ENCODE results near the gene JADE2.
"Not testable (repeated sequence)": the region's sequence is repeated elsewhere in the genome, so short reads cannot be mapped to it uniquely, and the experiment has no call there.

The JADE2 gene

GRCh38 chr5:134586866-134587524 is 61.5 kb downstream of the JADE2 start:
- Histone ChIP-seq H3K4me3 (ENCODE audit: insufficient read depth, low read depth, low read length) (no peak overlapping the region), H3K9me3 (ENCODE audit: control insufficient read depth, low read length) (no peaks in the 10 kb centered on the region), H3K4me1 (ENCODE audit: control insufficient read depth, insufficient read depth, low read length) (no peaks in the 10 kb centered on the region), H3K36me3 (ENCODE audit: control insufficient read depth, insufficient read depth, low read length) (no peaks in the 10 kb centered on the region), H3K27ac (ENCODE audit: insufficient read depth, low read depth, low read length, poor library complexity, severe bottlenecking) (peak overlapping the region; percentile 30), H3K27me3 (ENCODE audit: control insufficient read depth, insufficient read depth, low read length, poor library complexity, severe bottlenecking) (no peaks in the 10 kb centered on the region)
- WGBS, 2 experiments: 24 to 27% methylated on average over 12 of the region's 13 CpGs

DNA sequence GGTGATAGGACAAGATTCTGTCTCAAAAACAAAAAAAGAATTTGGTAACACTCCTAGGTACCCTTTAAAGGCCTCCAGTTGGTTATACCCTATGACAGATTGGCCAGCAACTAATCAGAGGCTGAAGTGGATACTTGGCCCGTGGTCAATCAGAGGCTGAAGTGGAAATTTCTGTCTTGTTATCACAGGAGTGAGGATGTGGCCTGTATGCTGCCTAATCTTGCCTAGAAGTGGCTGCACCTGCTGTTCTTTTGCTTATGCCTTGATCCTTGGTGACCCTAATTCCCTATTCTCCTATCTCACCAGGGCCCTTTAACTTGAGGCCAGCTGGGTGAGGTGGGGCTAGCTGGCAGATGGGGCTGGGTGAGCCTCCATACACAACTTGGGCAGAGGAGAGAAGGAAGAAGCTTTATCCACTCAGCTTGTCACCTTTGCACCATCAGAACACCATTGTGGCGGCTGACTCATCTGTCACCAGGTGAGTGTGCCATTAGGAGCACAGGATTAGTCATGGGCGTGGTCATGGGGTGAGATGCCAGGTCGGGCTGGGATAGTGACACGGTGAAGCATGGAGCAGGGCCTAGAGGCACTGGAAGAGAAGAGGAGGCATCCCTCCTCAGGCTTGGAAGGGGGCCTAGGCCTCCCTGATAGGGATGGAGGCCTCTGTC is 65.7 kb downstream of the JADE2 start:
- no peaks in the 10 kb centered on the region for H3K27me3 ChIP-seq (ENCODE audit: control insufficient read depth, insufficient read depth, low read length, poor library complexity, severe bottlenecking)
- no peak overlapping the region for H3K27ac ChIP-seq (ENCODE audit: insufficient read depth, low read depth, low read length, poor library complexity, severe bottlenecking)
- WGBS, 2 experiments: 85 to 89% methylated on average over 5 of the region's 5 CpGs
- no peaks in the 10 kb centered on the region for H3K9me3 ChIP-seq (ENCODE audit: control insufficient read depth, low read length)
- H3K4me1 ChIP-seq (ENCODE audit: control insufficient read depth, insufficient read depth, low read length): no peaks in the 10 kb centered on the region
- H3K36me3 ChIP-seq (ENCODE audit: control insufficient read depth, insufficient read depth, low read length): no peaks in the 10 kb centered on the region
- H3K4me3 ChIP-seq (ENCODE audit: insufficient read depth, low read depth, low read length): no peak overlapping the region

DNA sequence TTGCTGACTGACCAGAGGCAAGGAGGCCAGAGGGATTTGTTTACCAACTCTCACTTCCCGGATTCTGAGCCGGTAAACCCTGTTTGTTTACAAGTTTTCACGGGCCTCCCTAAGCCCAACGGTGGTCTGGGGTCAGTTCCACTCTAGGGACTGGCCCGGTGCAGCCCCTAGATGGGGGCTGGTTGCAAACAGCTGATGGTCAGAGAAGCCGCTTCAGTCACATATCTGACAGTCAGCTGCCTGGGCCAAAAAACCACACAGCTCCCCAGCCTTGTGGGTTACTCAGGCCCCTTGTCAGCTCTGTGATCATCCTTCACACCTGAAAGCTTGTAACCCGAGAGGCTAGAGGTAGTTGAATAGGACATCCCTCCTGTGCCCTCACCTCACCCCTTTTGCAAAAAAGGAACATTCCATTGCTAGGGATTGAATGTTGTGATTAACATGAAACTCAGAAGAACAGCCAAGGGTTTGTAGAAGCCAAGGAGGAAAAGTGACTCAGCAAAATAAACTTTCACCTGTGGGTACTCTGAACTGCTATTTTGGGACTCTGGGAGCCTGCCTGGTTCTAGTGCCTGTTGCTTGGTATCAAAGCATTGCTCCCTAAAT is 66.8 kb downstream of the JADE2 start:
- H3K4me1 ChIP-seq (ENCODE audit: control insufficient read depth, insufficient read depth, low read length): no peaks in the 10 kb centered on the region
- H3K4me3 ChIP-seq (ENCODE audit: insufficient read depth, low read depth, low read length): no peak overlapping the region
- WGBS, 2 experiments: 41 to 43% methylated on average over 7 of the region's 7 CpGs
- no peaks in the 10 kb centered on the region for H3K27me3 ChIP-seq (ENCODE audit: control insufficient read depth, insufficient read depth, low read length, poor library complexity, severe bottlenecking)
- H3K36me3 ChIP-seq (ENCODE audit: control insufficient read depth, insufficient read depth, low read length): no peaks in the 10 kb centered on the region
- H3K9me3 ChIP-seq (ENCODE audit: control insufficient read depth, low read length): no peaks in the 10 kb centered on the region
- no peak overlapping the region for H3K27ac ChIP-seq (ENCODE audit: insufficient read depth, low read depth, low read length, poor library complexity, severe bottlenecking)

GRCh38 chr5:134594336-134594735 is 68.9 kb downstream of the JADE2 start:
- H3K27me3 ChIP-seq (ENCODE audit: control insufficient read depth, insufficient read depth, low read length, poor library complexity, severe bottlenecking): no peaks in the 10 kb centered on the region
- no peaks in the 10 kb centered on the region for H3K36me3 ChIP-seq (ENCODE audit: control insufficient read depth, insufficient read depth, low read length)
- WGBS, 2 experiments: 85 to 92% methylated on average over 7 of the region's 7 CpGs
- no peak overlapping the region for H3K27ac ChIP-seq (ENCODE audit: insufficient read depth, low read depth, low read length, poor library complexity, severe bottlenecking)
- H3K9me3 ChIP-seq (ENCODE audit: control insufficient read depth, low read length): no peaks in the 10 kb centered on the region
- no peak overlapping the region for H3K4me3 ChIP-seq (ENCODE audit: insufficient read depth, low read depth, low read length)
- no peaks in the 10 kb centered on the region for H3K4me1 ChIP-seq (ENCODE audit: control insufficient read depth, insufficient read depth, low read length)

- WGBS, 2 experiments: 85 to 89% methylated on average over 3 of the region's 3 CpGs
Measured at GRCh38 chr5:134594797-134595457, 69.5 kb downstream of the JADE2 start.

GRCh38 chr5:134595458-134595838 is 70.0 kb downstream of the JADE2 start:
- Histone ChIP-seq H3K4me1 (ENCODE audit: control insufficient read depth, insufficient read depth, low read length) (no peaks in the 10 kb centered on the region), H3K27me3 (ENCODE audit: control insufficient read depth, insufficient read depth, low read length, poor library complexity, severe bottlenecking) (no peaks in the 10 kb centered on the region), H3K36me3 (ENCODE audit: control insufficient read depth, insufficient read depth, low read length) (no peaks in the 10 kb centered on the region), H3K27ac (ENCODE audit: insufficient read depth, low read depth, low read length, poor library complexity, severe bottlenecking) (no peak overlapping the region), H3K9me3 (ENCODE audit: control insufficient read depth, low read length) (no peaks in the 10 kb centered on the region), H3K4me3 (ENCODE audit: insufficient read depth, low read depth, low read length) (no peak overlapping the region)
- WGBS, 2 experiments: 91 to 94% methylated on average over 3 of the region's 3 CpGs

More at GRCh38 chr5:134594797-134595457, 69.5 kb downstream of the JADE2 start:
- Histone ChIP-seq H3K4me1 (ENCODE audit: control insufficient read depth, insufficient read depth, low read length) (no peaks in the 10 kb centered on the region), H3K27ac (ENCODE audit: insufficient read depth, low read depth, low read length, poor library complexity, severe bottlenecking) (no peak overlapping the region), H3K9me3 (ENCODE audit: control insufficient read depth, low read length) (no peaks in the 10 kb centered on the region), H3K27me3 (ENCODE audit: control insufficient read depth, insufficient read depth, low read length, poor library complexity, severe bottlenecking) (no peaks in the 10 kb centered on the region), H3K4me3 (ENCODE audit: insufficient read depth, low read depth, low read length) (no peak overlapping the region), H3K36me3 (ENCODE audit: control insufficient read depth, insufficient read depth, low read length) (no peaks in the 10 kb centered on the region)

- 89 to 92% methylated on average over 3 of the region's 3 CpGs for WGBS, 2 experiments
Measured at GRCh38 chr5:134599820-134600219, 74.3 kb downstream of the JADE2 start.

GRCh38 chr5:134600600-134600999 is 75.1 kb downstream of the JADE2 start:
- H3K36me3 ChIP-seq (ENCODE audit: control insufficient read depth, insufficient read depth, low read length): peaks cover 5% of the 10 kb centered on the region
- no peak overlapping the region for H3K4me3 ChIP-seq (ENCODE audit: insufficient read depth, low read depth, low read length)
- WGBS, 2 experiments: 89 to 93% methylated on average over 2 to 3 of the region's 3 CpGs
- H3K9me3 ChIP-seq (ENCODE audit: control insufficient read depth, low read length): no peaks in the 10 kb centered on the region
- no peaks in the 10 kb centered on the region for H3K4me1 ChIP-seq (ENCODE audit: control insufficient read depth, insufficient read depth, low read length)
- H3K27ac ChIP-seq (ENCODE audit: insufficient read depth, low read depth, low read length, poor library complexity, severe bottlenecking): no peak overlapping the region
- H3K27me3 ChIP-seq (ENCODE audit: control insufficient read depth, insufficient read depth, low read length, poor library complexity, severe bottlenecking): no peaks in the 10 kb centered on the region

More at GRCh38 chr5:134599820-134600219, 74.3 kb downstream of the JADE2 start:
- H3K27ac ChIP-seq (ENCODE audit: insufficient read depth, low read depth, low read length, poor library complexity, severe bottlenecking); H3K4me3 ChIP-seq (ENCODE audit: insufficient read depth, low read depth, low read length); H3K9me3 ChIP-seq (ENCODE audit: control insufficient read depth, low read length); H3K27me3 ChIP-seq (ENCODE audit: control insufficient read depth, insufficient read depth, low read length, poor library complexity, severe bottlenecking); H3K4me1 ChIP-seq (ENCODE audit: control insufficient read depth, insufficient read depth, low read length); H3K36me3 ChIP-seq (ENCODE audit: control insufficient read depth, insufficient read depth, low read length): not testable (repeated sequence)

- H3K4me1 ChIP-seq (ENCODE audit: control insufficient read depth, insufficient read depth, low read length): no peaks in the 10 kb centered on the region
- no peaks in the 10 kb centered on the region for H3K9me3 ChIP-seq (ENCODE audit: control insufficient read depth, low read length)
- H3K27me3 ChIP-seq (ENCODE audit: control insufficient read depth, insufficient read depth, low read length, poor library complexity, severe bottlenecking): no peaks in the 10 kb centered on the region
- peaks cover 10% of the 10 kb centered on the region for H3K36me3 ChIP-seq (ENCODE audit: control insufficient read depth, insufficient read depth, low read length)
- WGBS, 2 experiments: 74 to 84% methylated on average over 1 of the region's 1 CpG
- no peak overlapping the region for H3K27ac ChIP-seq (ENCODE audit: insufficient read depth, low read depth, low read length, poor library complexity, severe bottlenecking)
- H3K4me3 ChIP-seq (ENCODE audit: insufficient read depth, low read depth, low read length): no peak overlapping the region
Measured at GRCh38 chr5:134603059-134603458, 77.6 kb downstream of the JADE2 start.

DNA sequence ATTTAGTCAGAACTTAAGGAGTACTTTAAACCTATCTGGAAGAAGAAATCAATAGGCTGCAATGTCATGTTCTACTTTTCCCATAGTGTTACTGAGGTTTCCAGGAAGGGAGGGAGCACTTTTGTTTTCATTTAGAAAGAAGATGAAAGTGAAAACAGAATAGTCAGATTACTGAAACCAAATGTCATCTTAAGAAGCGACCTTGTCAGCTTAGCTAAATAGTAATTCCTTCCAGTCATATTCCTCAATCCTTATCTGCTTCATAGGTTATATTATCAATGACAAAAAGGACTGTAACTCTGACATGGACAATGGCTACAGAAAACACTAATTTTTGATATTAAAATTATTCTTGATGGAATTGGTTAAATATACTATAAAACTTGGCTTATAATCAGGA is 79.4 kb downstream of the JADE2 start:
- Histone ChIP-seq H3K4me1 (ENCODE audit: control insufficient read depth, insufficient read depth, low read length) (no peaks in the 10 kb centered on the region), H3K27me3 (ENCODE audit: control insufficient read depth, insufficient read depth, low read length, poor library complexity, severe bottlenecking) (no peaks in the 10 kb centered on the region), H3K9me3 (ENCODE audit: control insufficient read depth, low read length) (no peaks in the 10 kb centered on the region), H3K27ac (ENCODE audit: insufficient read depth, low read depth, low read length, poor library complexity, severe bottlenecking) (no peak overlapping the region), H3K4me3 (ENCODE audit: insufficient read depth, low read depth, low read length) (no peak overlapping the region), H3K36me3 (ENCODE audit: control insufficient read depth, insufficient read depth, low read length) (peaks cover 22% of the 10 kb centered on the region)
- 80 to 93% methylated on average over 1 of the region's 1 CpG for WGBS, 2 experiments
